C4-2B (cell line): ENCODE measurements around the gene VHLL.

Experiments
- ZFX ChIP-seq: fragments of 450-650 bp; IDR thresholded peaks from 2 replicates; pipeline ENCODE4 v1.6.1; 2017
- TF ChIP-seq, protein P1 (sequence below): fragments of 450-650 bp; conservative IDR thresholded peaks from 2 replicates; pipeline ENCODE4 v1.5.1; 2017; ENCODE audit warnings: mild to moderate bottlenecking

DNA sequence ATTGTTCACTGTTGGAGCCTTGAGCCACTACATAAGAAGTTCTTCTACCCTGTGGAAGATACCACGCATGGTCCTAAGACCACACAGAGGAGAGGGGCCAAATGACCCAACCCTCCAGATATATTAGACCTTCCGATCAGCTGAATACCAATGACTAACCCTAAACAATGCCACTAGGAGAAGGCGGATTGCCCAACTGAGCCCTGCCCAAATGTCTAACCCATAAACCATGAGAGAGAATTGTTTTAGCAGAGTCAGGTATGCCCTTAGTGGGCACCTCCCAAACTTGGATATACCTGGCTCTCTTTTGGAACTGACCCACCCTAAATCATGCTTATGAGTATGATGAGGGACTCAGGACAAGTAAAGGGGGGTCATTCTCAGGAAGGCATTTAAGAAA is 28.8 kb downstream of the VHLL start:
- TF ChIP-seq, protein P1, sequence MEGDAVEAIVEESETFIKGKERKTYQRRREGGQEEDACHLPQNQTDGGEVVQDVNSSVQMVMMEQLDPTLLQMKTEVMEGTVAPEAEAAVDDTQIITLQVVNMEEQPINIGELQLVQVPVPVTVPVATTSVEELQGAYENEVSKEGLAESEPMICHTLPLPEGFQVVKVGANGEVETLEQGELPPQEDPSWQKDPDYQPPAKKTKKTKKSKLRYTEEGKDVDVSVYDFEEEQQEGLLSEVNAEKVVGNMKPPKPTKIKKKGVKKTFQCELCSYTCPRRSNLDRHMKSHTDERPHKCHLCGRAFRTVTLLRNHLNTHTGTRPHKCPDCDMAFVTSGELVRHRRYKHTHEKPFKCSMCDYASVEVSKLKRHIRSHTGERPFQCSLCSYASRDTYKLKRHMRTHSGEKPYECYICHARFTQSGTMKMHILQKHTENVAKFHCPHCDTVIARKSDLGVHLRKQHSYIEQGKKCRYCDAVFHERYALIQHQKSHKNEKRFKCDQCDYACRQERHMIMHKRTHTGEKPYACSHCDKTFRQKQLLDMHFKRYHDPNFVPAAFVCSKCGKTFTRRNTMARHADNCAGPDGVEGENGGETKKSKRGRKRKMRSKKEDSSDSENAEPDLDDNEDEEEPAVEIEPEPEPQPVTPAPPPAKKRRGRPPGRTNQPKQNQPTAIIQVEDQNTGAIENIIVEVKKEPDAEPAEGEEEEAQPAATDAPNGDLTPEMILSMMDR, result no peak
- no peak for TF ChIP-seq ZFX
